ENCODE data around the gene NR6A1.

NR6A1 gene

GRCh38 chr9:124593200-124593599, 177.9 kb downstream of the NR6A1 start:
- Mint-ChIP-seq H3K4me3 (peak overlapping the region; percentile 70 to 79 (median 76)), H3K27ac (peak overlapping the region; percentile 90 to 96 (median 95)), H3K27me3 (ENCODE audit: low read depth) (no peaks in the 10 kb centered on the region), H3K4me1 (peaks cover 73% of the 10 kb centered on the region), H3K36me3 (ENCODE audit: low read depth) (peaks cover 3% of the 10 kb centered on the region), H3K9me3 (no peaks in the 10 kb centered on the region)
- no peak for TF ChIP-seq CTCF (IDR thresholded peaks at IDR 0.05; ENCODE audit: unreplicated experiment in 3 of 3)

GRCh38 chr9:124590889-124591641, 180.0 kb downstream of the NR6A1 start:
- Mint-ChIP-seq H3K9me3 (peaks cover under 1% of the 10 kb centered on the region), H3K27ac (peak overlapping the region in 2 of 3 experiments; percentile 46 to 50), H3K27me3 (ENCODE audit: low read depth) (no peaks in the 10 kb centered on the region), H3K36me3 (ENCODE audit: low read depth) (peaks cover 8% of the 10 kb centered on the region), H3K4me1 (peaks cover 58% of the 10 kb centered on the region), H3K4me3 (no peak overlapping the region)
- no peak for TF ChIP-seq CTCF (IDR thresholded peaks at IDR 0.05; ENCODE audit: unreplicated experiment in 3 of 3)

GRCh38 chr9:124584631-124585030, 186.5 kb downstream of the NR6A1 start:
- H3K4me1 Mint-ChIP-seq: peaks cover 7% of the 10 kb centered on the region
- H3K27me3 Mint-ChIP-seq (ENCODE audit: low read depth): no peaks in the 10 kb centered on the region
- TF ChIP-seq CTCF (IDR thresholded peaks at IDR 0.05; ENCODE audit: unreplicated experiment in 3 of 3): no peak
- no peak overlapping the region for H3K4me3 Mint-ChIP-seq
- peaks cover 23% of the 10 kb centered on the region for H3K36me3 Mint-ChIP-seq (ENCODE audit: low read depth)
- peaks cover 9% of the 10 kb centered on the region for H3K9me3 Mint-ChIP-seq
- peak overlapping the region; percentile 70 to 95 (median 91) for H3K27ac Mint-ChIP-seq

- Mint-ChIP-seq H3K9me3 (peaks cover 9% of the 10 kb centered on the region), H3K4me1 (peaks cover 7% of the 10 kb centered on the region), H3K4me3 (no peak overlapping the region), H3K27me3 (ENCODE audit: low read depth) (no peaks in the 10 kb centered on the region), H3K27ac (peak overlapping the region in 1 of 3 experiments; percentile 74), H3K36me3 (ENCODE audit: low read depth) (peaks cover 23% of the 10 kb centered on the region)
- no peak for TF ChIP-seq CTCF (IDR thresholded peaks at IDR 0.05; ENCODE audit: unreplicated experiment in 3 of 3)
Observed at GRCh38 chr9:124583134-124583533, 188.0 kb downstream of the NR6A1 start.

- Mint-ChIP-seq H3K9me3 (peaks cover 5% of the 10 kb centered on the region), H3K4me1 (peaks cover 7% of the 10 kb centered on the region), H3K27me3 (ENCODE audit: low read depth) (no peaks in the 10 kb centered on the region), H3K27ac (no peak overlapping the region), H3K36me3 (ENCODE audit: low read depth) (peaks cover 16% of the 10 kb centered on the region), H3K4me3 (no peak overlapping the region)
- no peak for TF ChIP-seq CTCF (IDR thresholded peaks at IDR 0.05; ENCODE audit: unreplicated experiment in 3 of 3)
Observed at GRCh38 chr9:124580186-124580585, 190.9 kb downstream of the NR6A1 start.

- peaks cover 16% of the 10 kb centered on the region for H3K4me1 Mint-ChIP-seq
- no peaks in the 10 kb centered on the region for H3K27me3 Mint-ChIP-seq (ENCODE audit: low read depth)
Observed at GRCh38 chr9:124576751-124577150, 194.4 kb downstream of the NR6A1 start.

More at GRCh38 chr9:124576751-124577150, 194.4 kb downstream of the NR6A1 start:
- TF ChIP-seq CTCF (IDR thresholded peaks at IDR 0.05; ENCODE audit: unreplicated experiment in 3 of 3): no peak
- no peaks in the 10 kb centered on the region for H3K9me3 Mint-ChIP-seq
- peaks cover 4% of the 10 kb centered on the region for H3K36me3 Mint-ChIP-seq (ENCODE audit: low read depth)
- no peak overlapping the region for H3K4me3 Mint-ChIP-seq
- H3K27ac Mint-ChIP-seq: no peak overlapping the region

Measured in nephron (organoid).